CD4-positive, alpha-beta T cell (primary cell): ENCODE data around the gene AVPR2. TPM values are rescaled to one million over a fixed set of nuclear protein-coding genes. Genes with fewer than 3 reads are reported as not detected.

Experiments used
- ATAC-seq: fragments of 200-7000 bp; cut with Tn5 transposase; one replicate; pipeline ENCODE4 v1.10.0; 2022; ENCODE audit warnings: mild to moderate bottlenecking; ENCODE audit not compliant: poor library complexity
- CTCF ChIA-PET: fragments of 350-600 bp; sonication (Branson Sonifier 250); formaldehyde crosslinking; loops from one replicate; lab custom pipeline; 2021; ENCODE audit warnings: antibody characterized with exemption, inconsistent platforms; lab: Charles Lee
- POLR2A ChIA-PET: fragments of 350-600 bp; sonication (Branson Sonifier 250); formaldehyde crosslinking; loops from one replicate; lab custom pipeline; 2021; ENCODE audit warnings: antibody characterized with exemption, inconsistent platforms; lab: Charles Lee
- DNase-seq, 14 experiments: peaks; one replicate each; pipeline ENCODE4 v3.0.0-alpha.2; 2013 to 2020; ENCODE audit warnings: mixed read lengths in 2 of 14
- H3K27ac ChIP-seq, 2 donors: one replicate each; pipeline versions ENCODE4 v1.5.1 to v1.7.0; 2013; ENCODE audit warnings: low read length in 2 of 2, low read depth in 1 of 2, mild to moderate bottlenecking in 1 of 2
- H3K27me3 ChIP-seq, 2 experiments: 1 replicate in 1 of 2; 2 replicates in 1 of 2; pipeline versions ENCODE4 v1.6.1 to v1.7.0; 2013; ENCODE audit warnings: low read length in 2 of 2, control low read depth in 1 of 2, mild to moderate bottlenecking in 1 of 2, moderate library complexity in 1 of 2; ENCODE audit not compliant: insufficient read depth in 2 of 2, control insufficient read depth in 1 of 2
- H3K36me3 ChIP-seq: one replicate; pipeline ENCODE4 v1.6.1; 2013; ENCODE audit warnings: low read length, control low read depth; ENCODE audit not compliant: insufficient read depth
- H3K4me1 ChIP-seq: one replicate; pipeline ENCODE4 v1.6.1; 2013; ENCODE audit warnings: low read length, control low read depth; ENCODE audit not compliant: insufficient read depth
- H3K4me3 ChIP-seq: one replicate; pipeline ENCODE4 v1.5.1; 2013; ENCODE audit warnings: mild to moderate bottlenecking, low read length, moderate library complexity
- H3K9me3 ChIP-seq, 2 experiments: 1 replicate in 1 of 2; 2 replicates in 1 of 2; pipeline versions ENCODE4 v1.6.1 to v1.7.0; 2013; ENCODE audit warnings: low read length in 2 of 2, mild to moderate bottlenecking in 2 of 2, control low read depth in 1 of 2, moderate library complexity in 1 of 2; ENCODE audit not compliant: control insufficient read depth in 1 of 2, insufficient read depth in 1 of 2
- H3K27ac Mint-ChIP-seq: one replicate; pipeline ENCODE4 v1.8.0; 2020; ENCODE audit warnings: mixed read lengths
- H3K27me3 Mint-ChIP-seq: one replicate; pipeline ENCODE4 v1.8.0; 2021; ENCODE audit warnings: mixed read lengths
- H3K36me3 Mint-ChIP-seq: one replicate; pipeline ENCODE4 v1.8.0; 2021; ENCODE audit warnings: low read depth, mixed read lengths
- H3K4me1 Mint-ChIP-seq: one replicate; pipeline ENCODE4 v1.8.0; 2021; ENCODE audit warnings: low read depth, mixed read lengths
- H3K4me3 Mint-ChIP-seq: one replicate; pipeline ENCODE4 v1.8.0; 2020; ENCODE audit warnings: mild to moderate bottlenecking, mixed read lengths
- H3K9me3 Mint-ChIP-seq: one replicate; pipeline ENCODE4 v1.8.0; 2020; ENCODE audit warnings: mixed read lengths
- CTCF ChIP-seq: fragments of 200-600 bp; IDR thresholded peaks from one replicate; pipeline ENCODE4 v1.8.0; 2022; ENCODE audit warnings: antibody characterized with exemption, mild to moderate bottlenecking
- intact Hi-C, 2 experiments: fragments of 100-400 bp; cut with DNase I in 1 of 2; cut with micrococcal nuclease in 1 of 2; formaldehyde crosslinking; loops; one replicate each; pipeline versions ENCODE4 v1.15.1 to v1.9.0; 2023 to 2025; cut with DNase I, micrococcal nuclease
- total RNA-seq, 174 experiments: library from RNA in 2 of 174; stranded (reverse) in 2 of 174; gene quantifications; one replicate each; pipeline ENCODE4 v1.2.3 and lab custom pipeline; 2021 to 2026

Gene AVPR2
- total RNA-seq, 2 experiments from 2014 or later = not detected

- H3K36me3 Mint-ChIP-seq = peaks cover 58% of the 10 kb centered on the region
- TF ChIP-seq CTCF = no peak
- POLR2A ChIA-PET = interaction anchor here (1.4 to 7.2 kb wide), 6 partner anchors 11 to 129 kb away, joined by 5 to 196 read pairs (median 9); partner anchors contain the start of genes IDH3G, NAA10, RENBP and SSR4
- peak overlapping the region in 1 of 2 donors; percentile 35 for H3K27ac ChIP-seq
- H3K27me3 ChIP-seq = no peaks in the 10 kb centered on the region
- no peaks in the 10 kb centered on the region for H3K27me3 Mint-ChIP-seq
- peaks cover 34% of the 10 kb centered on the region for H3K36me3 ChIP-seq
- DNase-seq (peak in 2 of 14 experiments; percentile 36 to 40), ATAC-seq (no peak)
- no peaks in the 10 kb centered on the region for H3K9me3 ChIP-seq
- peak overlapping the region; percentile 97 for H3K27ac Mint-ChIP-seq
- H3K4me1 ChIP-seq = peaks cover 59% of the 10 kb centered on the region
- intact Hi-C loops = loop anchor here in 1 of 2 experiments (5.0 kb wide), 1 partner anchor 44 kb away; no protein-coding TSS in a partner anchor
- peak overlapping the region; percentile 97 for H3K4me3 Mint-ChIP-seq
- H3K9me3 Mint-ChIP-seq = no peaks in the 10 kb centered on the region
- peak overlapping the region; percentile 83 for H3K4me3 ChIP-seq
- H3K4me1 Mint-ChIP-seq = peaks cover 33% of the 10 kb centered on the region
- CTCF ChIA-PET = interaction anchor here (1.0 to 8.3 kb wide), 9 partner anchors 14 to 159 kb away, joined by 3 to 101 read pairs (median 4); partner anchors contain the start of genes PLXNB3 and RENBP
Measured at GRCh38 chrX:153922932-153923857, 18.7 kb downstream of the AVPR2 start.

- H3K36me3 ChIP-seq = peaks cover 23% of the 10 kb centered on the region
- peaks cover 68% of the 10 kb centered on the region for H3K4me1 ChIP-seq
- ATAC-seq (peak; percentile 4), DNase-seq (peak in 12 of 14 experiments; percentile 21 to 80 (median 48))
- ChIA-PET CTCF (interaction anchor here (0.9 to 8.3 kb wide), 5 partner anchors 15 to 94 kb away, joined by 3 to 101 read pairs (median 6); partner anchors contain the start of gene RENBP), POLR2A (interaction anchor here (1.0 to 7.2 kb wide), 7 partner anchors 12 to 130 kb away, joined by 4 to 196 read pairs (median 56); partner anchors contain the start of genes AVPR2, HCFC1, IDH3G and NAA10)
- peak overlapping the region; percentile 83 for H3K4me3 ChIP-seq
- no peaks in the 10 kb centered on the region for H3K9me3 Mint-ChIP-seq
- peak overlapping the region; percentile 58 to 97 for H3K27ac ChIP-seq
- no peaks in the 10 kb centered on the region for H3K27me3 Mint-ChIP-seq
- H3K27me3 ChIP-seq = no peaks in the 10 kb centered on the region
- intact Hi-C loops = loop anchor here (1.0 to 5.0 kb wide), 2 partner anchors 23 to 43 kb away; no protein-coding TSS in a partner anchor
- peaks cover 54% of the 10 kb centered on the region for H3K36me3 Mint-ChIP-seq
- peak overlapping the region; percentile 97 for H3K27ac Mint-ChIP-seq
- no peaks in the 10 kb centered on the region for H3K9me3 ChIP-seq
- peak overlapping the region; percentile 97 for H3K4me3 Mint-ChIP-seq
- TF ChIP-seq CTCF = no peak
- peaks cover 42% of the 10 kb centered on the region for H3K4me1 Mint-ChIP-seq
Measured at GRCh38 chrX:153924149-153924861, 19.8 kb downstream of the AVPR2 start.

- peaks cover 43% of the 10 kb centered on the region for H3K4me1 Mint-ChIP-seq
- no peak for ATAC-seq
- intact Hi-C loops = loop anchor here (1.0 kb wide), 2 partner anchors 13 to 22 kb away; no protein-coding TSS in a partner anchor
Measured at GRCh38 chrX:153925387-153925738, 20.9 kb downstream of the AVPR2 start.

More at GRCh38 chrX:153925387-153925738, 20.9 kb downstream of the AVPR2 start:
- Histone ChIP-seq H3K4me3 (peak overlapping the region; percentile 83), H3K27ac (peak overlapping the region; percentile 58 to 97), H3K36me3 (peaks cover 18% of the 10 kb centered on the region), H3K9me3 (no peaks in the 10 kb centered on the region), H3K4me1 (peaks cover 76% of the 10 kb centered on the region), H3K27me3 (no peaks in the 10 kb centered on the region)
- POLR2A ChIA-PET = interaction anchor here (0.7 to 7.2 kb wide), 11 partner anchors 11 to 95 kb away, joined by 3 to 196 read pairs (median 3); partner anchors contain the start of genes AVPR2, HCFC1, IRAK1 and NAA10
- CTCF ChIA-PET = interaction anchor here (1.1 to 8.3 kb wide), 3 partner anchors 13 to 23 kb away, joined by 3 to 101 read pairs (median 6); partner anchors contain the start of gene RENBP
- H3K27me3 Mint-ChIP-seq = no peaks in the 10 kb centered on the region
- H3K9me3 Mint-ChIP-seq = no peaks in the 10 kb centered on the region
- DNase-seq = peak in 2 of 14 experiments; percentile 49 to 50
- no peak for TF ChIP-seq CTCF
- H3K27ac Mint-ChIP-seq = peak overlapping the region; percentile 97
- peaks cover 46% of the 10 kb centered on the region for H3K36me3 Mint-ChIP-seq
- peak overlapping the region; percentile 97 for H3K4me3 Mint-ChIP-seq
